ENCODE results near the gene OXCT2. TPM values are rescaled to one million over a fixed set of nuclear protein-coding genes. Genes with fewer than 3 reads are reported as not detected.

OXCT2 gene
- polyA plus RNA-seq, 2 of the 4 experiments (the other 2 are of a cell fraction), result 0.21 to 0.23 TPM

- TF ChIP-seq CHD4 (IDR thresholded peaks at IDR 0.05; ENCODE audit: borderline replicate concordance) (no peak), FOSL2 (IDR thresholded peaks at IDR 0.05) (no peak), FOSL2 (CRISPR knock-in tag; IDR thresholded peaks at IDR 0.05) (no peak)
These were observed 11.8 kb downstream of the OXCT2 start (continued) for GRCh38 chr1:39759436-39759726.

- Histone ChIP-seq H3K4me3 (no peak overlapping the region), H3K4me2 (no peak overlapping the region), H3K9me3 (no peaks in the 10 kb centered on the region), H3K27ac (no peak overlapping the region), H3K4me1 (no peaks in the 10 kb centered on the region)
- 100% methylated on average over 7 of the region's 16 CpGs for WGBS (ENCODE audit: missing lambda C conversion rate)
- DNase-seq (ENCODE audit: low read depth in 1 of 2, low spot score in 1 of 2) (no peak), FAIRE-seq (no peak), ATAC-seq (no peak)
- POLR2A ChIA-PET, result no interaction called here
- TF ChIP-seq CHD2 (IDR thresholded peaks at IDR 0.05; ENCODE audit: low read length, partially characterized antibody) (no peak), SREBF2 (IDR thresholded peaks at IDR 0.05) (no peak), ZFP36 (IDR thresholded peaks at IDR 0.05; ENCODE audit: borderline replicate concordance, partially characterized antibody) (no peak), KDM5A (IDR thresholded peaks at IDR 0.05) (no peak), HDAC2 (IDR thresholded peaks at IDR 0.05) (no peak), NPAS2 (CRISPR knock-in tag; IDR thresholded peaks at IDR 0.05; ENCODE audit: borderline replicate concordance) (no peak), ATOH8 (CRISPR knock-in tag; IDR thresholded peaks at IDR 0.05; ENCODE audit: low read depth) (no peak), RFX5 (IDR thresholded peaks at IDR 0.05) (no peak), HOXB5 (CRISPR knock-in tag; IDR thresholded peaks at IDR 0.05) (no peak), FOXS1 (CRISPR knock-in tag; IDR thresholded peaks at IDR 0.05) (no peak), CTCF (IDR thresholded peaks at IDR 0.05) (no peak), TFCP2L1 (CRISPR knock-in tag; IDR thresholded peaks at IDR 0.05) (no peak), E2F6 (IDR thresholded peaks at IDR 0.05; ENCODE audit: borderline replicate concordance, low read depth) (no peak)
- CTCF ChIA-PET, result no interaction called here
These were observed 12.4 kb downstream of the OXCT2 start for GRCh38 chr1:39758556-39759435.

GRCh38 chr1:39757501-39757900 lies 13.6 kb downstream of the OXCT2 start:
- ATAC-seq, result no peak
- H3K9me3 ChIP-seq, result no peaks in the 10 kb centered on the region
- 79% methylated on average over 5 of the region's 5 CpGs for WGBS (ENCODE audit: missing lambda C conversion rate)
- DNase-seq (ENCODE audit: low read depth in 1 of 2, low spot score in 1 of 2), result no peak
- ChIA-PET POLR2A (no interaction called here), CTCF (no interaction called here)
- no peak overlapping the region for H3K4me3 ChIP-seq
- no peaks in the 10 kb centered on the region for H3K4me1 ChIP-seq
- FAIRE-seq, result no peak
- H3K4me2 ChIP-seq, result no peak overlapping the region
- H3K27ac ChIP-seq, result no peak overlapping the region
- no peak for TF ChIP-seq CEBPB (IDR thresholded peaks at IDR 0.05)
- no peak for TF ChIP-seq HES2 (IDR thresholded peaks at IDR 0.05)
- TF ChIP-seq PBX3 (IDR thresholded peaks at IDR 0.05), result no peak
- TF ChIP-seq ZFP36 (IDR thresholded peaks at IDR 0.05; ENCODE audit: borderline replicate concordance, partially characterized antibody), result no peak
- no peak for TF ChIP-seq CBX2 (IDR thresholded peaks at IDR 0.05; ENCODE audit: borderline replicate concordance, low read depth)
- TF ChIP-seq CHD4 (IDR thresholded peaks at IDR 0.05; ENCODE audit: borderline replicate concordance), result no peak
- no peak for TF ChIP-seq KDM1A (IDR thresholded peaks at IDR 0.05; ENCODE audit: low read depth)
- TF ChIP-seq EHF (CRISPR knock-in tag; IDR thresholded peaks at IDR 0.05), result no peak
- TF ChIP-seq NFE2L2 (conservative IDR thresholded peaks at IDR 0.05; ENCODE audit: low read length), result no peak
- TF ChIP-seq KDM5A (IDR thresholded peaks at IDR 0.05), result no peak
- no peak for TF ChIP-seq ESRRA (IDR thresholded peaks at IDR 0.05; ENCODE audit: borderline replicate concordance, low read length)
